Skeletal muscle tissue (tissue), 4 donors: ENCODE measurements around the gene CCND2. TPM values are rescaled to one million over a fixed set of nuclear protein-coding genes. Genes with fewer than 3 reads are reported as not detected.
A peak's percentile ranks its signal among the peaks of the same experiment; 100 is the strongest.

ENCODE experiments used
- H3K27ac ChIP-seq: one replicate; pipeline ENCODE4 v1.7.0; 2013; ENCODE audit warnings: mild to moderate bottlenecking, low read depth, low read length, inconsistent platforms
- H3K27me3 ChIP-seq, 3 donors: one replicate each; pipeline ENCODE4 v1.7.0; 2013; ENCODE audit warnings: low read length in 3 of 3; ENCODE audit not compliant: control insufficient read depth in 3 of 3, insufficient read depth in 3 of 3
- H3K36me3 ChIP-seq, 3 donors: one replicate each; pipeline ENCODE4 v1.7.0; 2013; ENCODE audit warnings: low read length in 3 of 3; ENCODE audit not compliant: control insufficient read depth in 3 of 3, insufficient read depth in 3 of 3
- H3K4me1 ChIP-seq, 3 donors: one replicate each; pipeline ENCODE4 v1.7.0; 2013; ENCODE audit warnings: low read length in 3 of 3, mild to moderate bottlenecking in 3 of 3; ENCODE audit not compliant: control insufficient read depth in 3 of 3, insufficient read depth in 3 of 3
- H3K4me3 ChIP-seq, 3 donors: one replicate each; pipeline ENCODE4 v1.7.0; 2013; ENCODE audit warnings: low read length in 3 of 3
- H3K9ac ChIP-seq, 3 donors: one replicate each; pipeline ENCODE4 v1.7.0; 2013; ENCODE audit warnings: low read length in 3 of 3, mild to moderate bottlenecking in 3 of 3, moderate library complexity in 2 of 3, low read depth in 1 of 3
- H3K9me3 ChIP-seq, 3 donors: one replicate each; pipeline ENCODE4 v1.7.0; 2013; ENCODE audit warnings: low read length in 3 of 3; ENCODE audit not compliant: control insufficient read depth in 3 of 3
- total RNA-seq: library from RNA; depleted of rRNA; stranded (reverse); fragments of >200 nt; gene quantifications from one replicate; pipeline ENCODE4 v1.2.3, GENCODE V29; 2014
- donor health status: Osteomylitis.

Gene CCND2
- total RNA-seq, 1 donor from 2014 or later: 152 TPM

DNA sequence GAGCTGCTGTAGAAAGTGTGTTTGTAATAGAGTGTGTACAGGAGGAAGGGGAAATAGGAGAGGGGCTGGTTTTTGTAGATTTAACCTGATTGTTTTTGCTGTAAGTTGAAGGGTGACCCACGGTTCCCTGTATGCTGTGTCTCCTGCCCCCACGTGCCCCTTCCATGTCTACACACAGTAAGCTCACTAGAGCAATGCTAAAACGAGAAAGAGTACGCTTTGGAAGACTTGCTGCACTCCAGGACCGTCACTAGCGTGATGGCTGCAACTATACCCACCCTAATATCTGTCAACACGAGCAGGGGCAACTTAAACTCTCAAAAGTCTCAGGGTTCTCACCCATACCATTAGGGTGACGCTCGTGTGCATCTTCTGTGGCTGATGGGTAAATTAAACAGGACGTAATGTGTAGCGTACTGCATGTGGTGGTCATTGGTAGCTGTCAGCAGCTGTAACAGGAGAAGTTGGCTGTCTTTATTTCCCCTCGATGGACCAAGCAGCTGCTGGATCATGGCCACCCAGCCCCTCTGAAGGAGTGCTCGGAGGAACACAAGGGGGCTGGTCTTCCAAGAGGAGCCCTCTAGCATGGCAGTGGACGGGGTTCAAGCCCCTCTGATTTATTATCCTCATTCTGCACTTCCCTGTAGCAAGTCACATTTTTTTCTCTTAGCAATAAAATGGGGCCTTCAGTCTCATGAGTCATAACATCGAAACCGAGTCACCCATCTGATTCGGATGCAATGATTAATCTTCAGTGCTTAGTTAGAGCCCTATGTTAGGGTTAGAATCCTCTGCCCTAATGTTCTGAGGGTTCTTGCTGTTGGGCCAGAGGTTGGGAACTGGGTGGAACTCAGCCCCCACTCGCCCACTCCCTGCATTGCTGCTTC lies 14.0 kb downstream of the CCND2 start:
- Histone ChIP-seq H3K4me3 (no peak overlapping the region), H3K9ac (no peak overlapping the region), H3K36me3 (peaks cover 0 to 3% (median 0%) of the 10 kb centered on the region in 3 donors), H3K4me1 (peaks cover 0 to 9% (median 3%) of the 10 kb centered on the region in 3 donors), H3K27me3 (peaks cover 0 to 64% (median 23%) of the 10 kb centered on the region in 3 donors), H3K27ac (no peak overlapping the region), H3K9me3 (no peaks in the 10 kb centered on the region)

DNA sequence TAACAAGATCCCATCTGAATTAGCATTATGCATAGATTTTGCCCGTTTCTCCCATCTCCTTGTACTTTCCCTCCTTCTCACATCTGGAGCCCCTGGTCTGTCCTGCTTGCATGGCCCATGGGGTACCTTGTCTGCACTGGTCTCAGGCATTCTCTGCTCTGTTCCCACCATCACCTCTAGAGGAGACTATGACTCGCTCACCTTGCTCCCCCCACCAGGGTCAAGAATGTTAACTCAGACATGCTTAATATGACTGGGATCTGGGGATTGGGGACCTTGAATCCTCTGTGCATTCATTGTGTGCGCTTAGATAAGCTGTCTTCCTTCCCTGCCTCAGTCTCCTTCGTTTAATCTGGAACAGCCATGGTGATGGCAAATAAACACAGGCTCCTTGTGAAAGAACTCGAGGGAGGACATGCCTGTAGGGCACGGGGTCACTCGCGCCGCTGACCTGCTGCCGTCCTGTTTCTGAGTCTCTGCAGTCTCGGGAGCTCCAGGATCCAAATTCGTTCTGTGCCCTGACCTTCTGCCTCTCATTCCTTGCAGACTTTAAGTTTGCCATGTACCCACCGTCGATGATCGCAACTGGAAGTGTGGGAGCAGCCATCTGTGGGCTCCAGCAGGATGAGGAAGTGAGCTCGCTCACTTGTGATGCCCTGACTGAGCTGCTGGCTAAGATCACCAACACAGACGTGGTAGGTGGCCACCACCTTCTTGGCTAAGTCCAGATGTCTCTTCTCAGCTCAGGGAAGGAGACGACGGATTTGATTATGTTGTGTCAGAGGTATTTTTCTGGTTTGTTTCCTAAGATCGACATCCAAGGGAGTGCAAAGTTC lies 15.0 kb downstream of the CCND2 start:
- no peak overlapping the region for H3K27ac ChIP-seq
- H3K27me3 ChIP-seq: peaks cover 0 to 57% (median 20%) of the 10 kb centered on the region in 3 donors
- H3K4me1 ChIP-seq: peaks cover 0 to 9% (median 3%) of the 10 kb centered on the region in 3 donors
- H3K4me3 ChIP-seq: no peak overlapping the region
- H3K9ac ChIP-seq: no peak overlapping the region
- H3K9me3 ChIP-seq: no peaks in the 10 kb centered on the region
- H3K36me3 ChIP-seq: peaks cover 0 to 3% (median 0%) of the 10 kb centered on the region in 3 donors

DNA sequence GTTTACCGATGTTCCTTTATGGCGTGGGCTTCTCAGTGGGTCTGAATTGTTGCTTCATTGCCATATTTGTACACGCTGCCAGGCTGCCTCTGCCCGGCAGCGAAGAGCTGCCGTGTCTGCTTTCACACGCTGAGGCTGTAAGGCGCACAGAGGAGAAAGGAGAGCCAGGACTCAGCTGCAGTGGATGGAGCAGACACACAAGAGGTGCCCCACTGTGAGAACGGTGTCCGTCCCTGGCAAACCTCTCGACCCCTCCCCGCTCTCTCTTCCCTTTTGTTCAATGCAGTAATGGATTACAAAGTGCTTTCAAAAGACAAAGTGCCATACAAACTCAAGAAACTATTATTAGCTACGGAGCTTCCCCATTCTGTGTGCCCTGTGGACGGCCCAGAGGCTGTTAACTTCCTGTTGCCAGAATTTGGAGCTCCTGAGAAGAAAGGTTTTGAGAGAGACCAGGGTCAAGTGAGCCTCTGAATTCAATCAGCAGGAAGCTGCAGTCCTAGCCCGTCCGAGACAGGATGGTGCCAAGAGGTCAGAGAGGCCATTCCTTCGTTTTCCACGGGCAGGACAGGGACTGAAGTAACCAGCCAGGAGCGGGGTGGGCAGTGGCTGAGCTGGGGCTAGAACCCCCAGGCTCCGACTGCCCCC lies 15.8 kb downstream of the CCND2 start:
- H3K27me3 ChIP-seq: peaks cover 0 to 52% (median 19%) of the 10 kb centered on the region in 3 donors
- peaks cover 0 to 9% (median 3%) of the 10 kb centered on the region in 3 donors for H3K4me1 ChIP-seq
- H3K4me3 ChIP-seq: no peak overlapping the region
- no peaks in the 10 kb centered on the region for H3K9me3 ChIP-seq
- H3K9ac ChIP-seq: no peak overlapping the region
- peaks cover 0 to 3% (median 0%) of the 10 kb centered on the region in 3 donors for H3K36me3 ChIP-seq
- H3K27ac ChIP-seq: no peak overlapping the region

DNA sequence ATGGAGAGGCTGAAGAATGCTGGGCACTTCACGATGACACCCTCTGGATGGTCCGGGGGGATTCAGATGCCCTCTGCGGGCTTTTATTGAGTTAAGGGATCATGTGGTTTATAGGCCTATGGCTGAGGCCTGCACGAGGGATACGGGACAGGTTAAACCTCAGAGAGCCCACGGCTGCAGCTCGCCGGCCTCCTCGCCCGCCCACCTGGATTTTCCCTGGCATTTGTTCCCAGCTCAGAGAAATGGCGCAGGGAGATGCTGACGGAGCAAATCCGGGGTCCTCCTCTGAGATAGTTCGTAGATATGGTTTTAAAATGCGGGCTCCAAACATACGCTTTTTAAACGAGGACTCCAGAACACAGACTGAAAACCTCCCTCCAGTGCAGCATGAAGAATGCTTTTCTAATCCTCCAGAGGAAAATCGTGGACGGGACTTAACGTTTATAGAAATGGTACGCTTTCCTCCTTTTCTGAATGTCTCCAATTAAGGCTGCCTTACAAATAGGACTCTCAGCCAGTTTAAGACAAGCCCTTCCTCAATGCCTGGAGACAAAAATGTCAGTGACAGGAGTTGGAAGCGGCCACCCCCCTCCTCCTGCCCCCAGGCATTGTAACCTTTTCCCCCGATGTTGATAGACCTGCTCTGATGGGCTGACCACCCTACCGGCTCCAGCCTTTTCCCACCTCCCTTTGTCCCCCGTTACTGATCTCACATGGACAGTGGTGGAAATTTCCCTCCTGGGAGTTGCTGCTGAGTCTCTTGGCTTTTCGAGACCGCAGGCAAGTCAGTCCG lies 16.6 kb downstream of the CCND2 start:
- Histone ChIP-seq H3K27me3 (peaks cover 0 to 52% (median 19%) of the 10 kb centered on the region in 3 donors), H3K4me1 (peaks cover 0 to 9% (median 3%) of the 10 kb centered on the region in 3 donors), H3K27ac (no peak overlapping the region), H3K36me3 (peaks cover 0 to 3% (median 0%) of the 10 kb centered on the region in 3 donors), H3K9me3 (no peaks in the 10 kb centered on the region), H3K9ac (no peak overlapping the region), H3K4me3 (no peak overlapping the region)

DNA sequence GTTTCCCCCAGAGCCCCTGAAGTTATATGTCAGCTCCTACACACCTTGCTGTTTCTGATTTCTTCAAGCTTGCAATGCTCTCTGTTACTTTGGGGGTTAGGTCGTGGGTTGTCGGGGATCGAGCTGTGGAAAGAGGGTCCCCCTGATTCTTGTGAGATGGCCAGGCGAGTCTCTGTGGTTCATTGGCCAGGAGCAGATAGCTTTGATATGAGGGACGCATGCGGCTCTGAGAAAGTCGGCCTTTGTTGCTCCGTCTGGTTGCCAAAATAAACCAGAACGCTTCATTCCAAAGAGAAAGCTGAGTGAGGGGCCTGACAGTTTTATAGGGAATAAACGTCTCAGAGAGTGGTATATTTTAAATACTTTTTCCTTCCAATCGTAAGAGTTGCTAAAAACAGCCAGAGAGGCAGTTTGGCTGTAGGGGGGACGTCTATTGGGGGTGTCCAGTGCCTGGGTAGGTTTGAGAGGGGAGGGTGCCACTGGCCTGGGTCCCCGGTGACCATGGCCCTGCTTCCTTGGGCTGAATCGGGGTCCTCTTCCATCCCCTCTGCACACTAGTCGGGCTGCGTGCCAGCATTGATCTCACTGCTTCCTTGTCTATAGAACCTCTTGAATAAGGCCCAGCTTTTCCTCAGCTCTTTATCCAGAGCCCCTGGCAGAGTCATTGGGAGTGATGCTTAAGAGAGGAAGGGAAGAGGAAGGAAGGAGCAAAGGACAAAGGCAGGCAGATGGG lies 18.9 kb downstream of the CCND2 start:
- Histone ChIP-seq H3K9ac (no peak overlapping the region), H3K4me1 (peaks cover 0 to 8% (median 0%) of the 10 kb centered on the region in 3 donors), H3K27ac (no peak overlapping the region), H3K9me3 (no peaks in the 10 kb centered on the region), H3K27me3 (peaks cover 0 to 34% (median 13%) of the 10 kb centered on the region in 3 donors), H3K4me3 (no peak overlapping the region), H3K36me3 (peaks cover 0 to 3% (median 0%) of the 10 kb centered on the region in 3 donors)

DNA sequence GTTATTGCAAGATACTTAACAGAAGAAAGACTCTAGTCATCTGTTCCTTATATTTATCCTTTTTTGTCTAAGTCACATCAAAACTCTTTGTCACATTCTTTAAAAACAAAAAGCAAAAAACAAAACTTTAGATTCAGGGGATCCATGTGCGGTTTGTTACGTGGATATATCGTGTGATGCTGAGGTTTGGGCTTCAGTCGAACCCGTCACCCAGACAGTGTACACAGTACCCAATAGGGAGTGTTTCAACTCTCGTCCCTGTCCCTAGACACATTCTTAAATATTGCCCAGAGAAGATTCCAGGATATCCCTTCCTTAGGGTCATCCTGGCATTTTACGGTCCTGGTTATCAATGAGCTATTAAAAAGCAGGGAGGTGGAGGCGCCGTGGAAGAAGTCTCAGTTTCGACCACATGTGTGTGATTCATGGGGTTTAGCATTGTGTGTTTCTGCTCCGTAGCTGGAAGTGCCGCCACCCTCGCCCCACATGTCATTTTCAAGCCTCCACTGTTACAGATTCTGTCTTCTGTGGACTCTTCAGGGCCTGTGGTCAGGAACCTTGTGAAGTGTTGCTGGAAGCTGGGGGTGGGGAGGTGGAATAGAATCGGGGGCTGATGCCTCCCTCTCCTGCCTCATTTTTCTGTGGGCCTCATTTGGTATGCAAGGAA lies 19.9 kb downstream of the CCND2 start:
- Histone ChIP-seq H3K36me3 (peaks cover 0 to 2% (median 0%) of the 10 kb centered on the region in 3 donors), H3K4me1 (peaks cover 0 to 4% (median 0%) of the 10 kb centered on the region in 3 donors), H3K4me3 (no peak overlapping the region), H3K27ac (no peak overlapping the region), H3K27me3 (peaks cover 0 to 27% (median 11%) of the 10 kb centered on the region in 3 donors), H3K9ac (peak overlapping the region in 1 of 3 donors; percentile 8), H3K9me3 (no peaks in the 10 kb centered on the region)

DNA sequence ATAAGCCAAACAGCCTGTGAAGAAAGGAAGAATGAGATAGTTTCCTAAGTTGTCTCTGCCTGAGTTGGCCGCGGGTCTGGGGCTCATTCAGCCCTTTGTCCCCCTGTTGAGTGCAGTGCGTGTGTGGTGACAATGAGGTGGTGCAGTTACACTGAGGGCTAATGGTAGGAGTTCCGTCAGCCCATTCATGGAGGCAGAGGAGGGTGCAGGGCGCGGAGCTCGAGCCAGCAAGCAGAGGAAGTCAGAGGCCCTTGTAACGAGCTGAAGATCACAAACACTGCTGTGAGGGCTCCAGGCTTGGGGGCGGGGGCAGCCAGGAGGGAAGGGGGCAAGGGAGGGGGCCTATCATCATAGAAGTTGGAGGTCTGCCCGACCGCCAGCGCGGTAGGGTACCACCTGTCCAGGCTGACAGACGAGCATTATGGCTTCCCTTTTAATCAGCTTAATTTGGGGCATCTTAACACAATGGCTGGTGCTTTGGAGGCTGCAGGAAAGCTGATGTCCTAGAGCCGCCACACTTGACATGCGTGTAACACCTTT lies 20.5 kb downstream of the CCND2 start:
- peaks cover 0 to 23% (median 6%) of the 10 kb centered on the region in 3 donors for H3K27me3 ChIP-seq
- H3K36me3 ChIP-seq: no peaks in the 10 kb centered on the region
- H3K27ac ChIP-seq: no peak overlapping the region
- no peaks in the 10 kb centered on the region for H3K4me1 ChIP-seq
- H3K4me3 ChIP-seq: no peak overlapping the region
- peak overlapping the region in 1 of 3 donors; percentile 8 for H3K9ac ChIP-seq
- no peaks in the 10 kb centered on the region for H3K9me3 ChIP-seq

DNA sequence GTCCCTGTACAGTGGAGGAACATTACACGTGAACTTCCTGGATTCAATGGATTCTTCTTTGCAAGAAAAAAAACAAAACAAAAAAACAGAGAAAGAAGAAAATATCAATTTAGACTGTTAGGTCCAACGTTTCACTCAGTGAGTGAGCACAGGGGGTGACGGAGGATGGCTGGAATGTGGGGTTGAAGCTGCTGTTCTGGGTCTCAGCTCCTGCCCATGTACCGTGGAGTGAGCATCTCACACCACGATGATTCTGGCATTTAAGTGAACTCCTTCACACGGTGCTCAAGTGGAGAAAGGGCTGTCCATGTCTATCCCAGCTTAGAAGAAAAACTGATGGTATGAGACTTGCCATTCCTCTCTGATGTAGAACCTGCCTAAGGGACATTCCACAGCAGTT lies 23.2 kb downstream of the CCND2 start:
- Histone ChIP-seq H3K27me3 (peaks cover 0 to 7% (median 0%) of the 10 kb centered on the region in 3 donors), H3K27ac (no peak overlapping the region), H3K9me3 (no peaks in the 10 kb centered on the region), H3K9ac (no peak overlapping the region), H3K4me1 (no peaks in the 10 kb centered on the region), H3K36me3 (no peaks in the 10 kb centered on the region), H3K4me3 (no peak overlapping the region)
